T-helper 22 cell (primary cell): ENCODE measurements around the gene MOB3A.
"Not testable (repeated sequence)": the region's sequence is repeated elsewhere in the genome, so short reads cannot be mapped to it uniquely, and the experiment has no call there.

Experiments
- DNase-seq: peaks from one replicate; pipeline ENCODE4 v3.0.0-alpha.2; 2020; ENCODE audit warnings: low read depth

Gene MOB3A

DNA sequence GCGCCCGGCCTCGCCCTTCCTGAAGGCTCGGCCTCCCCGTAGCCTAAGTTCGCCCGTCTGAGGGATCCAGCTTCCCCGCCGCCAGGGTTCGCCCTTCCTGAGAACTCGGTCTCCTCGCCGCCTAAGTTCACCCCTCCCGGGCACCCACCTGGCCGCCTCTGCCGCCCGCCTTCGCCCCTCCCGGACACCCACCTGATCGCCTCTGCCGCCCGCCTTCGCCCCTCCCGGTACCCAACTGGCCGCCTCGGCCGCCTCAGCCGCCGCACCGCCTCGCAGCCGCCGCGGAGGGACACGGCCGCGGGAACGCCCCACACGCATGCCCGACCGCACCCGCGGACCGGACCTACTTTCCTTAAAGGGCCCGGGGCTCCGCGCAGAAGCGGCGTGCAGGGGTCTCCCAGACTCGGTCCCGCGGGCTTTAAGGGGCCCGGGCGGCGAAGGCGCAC, at the start of gene MOB3A:
Gene MOB3A, minus strand, starts transcription at position 293 of the 446 bp plus-strand sequence. CDS start 17,766 bp downstream, outside the sequence.
- DNase-seq: no peak

DNA sequence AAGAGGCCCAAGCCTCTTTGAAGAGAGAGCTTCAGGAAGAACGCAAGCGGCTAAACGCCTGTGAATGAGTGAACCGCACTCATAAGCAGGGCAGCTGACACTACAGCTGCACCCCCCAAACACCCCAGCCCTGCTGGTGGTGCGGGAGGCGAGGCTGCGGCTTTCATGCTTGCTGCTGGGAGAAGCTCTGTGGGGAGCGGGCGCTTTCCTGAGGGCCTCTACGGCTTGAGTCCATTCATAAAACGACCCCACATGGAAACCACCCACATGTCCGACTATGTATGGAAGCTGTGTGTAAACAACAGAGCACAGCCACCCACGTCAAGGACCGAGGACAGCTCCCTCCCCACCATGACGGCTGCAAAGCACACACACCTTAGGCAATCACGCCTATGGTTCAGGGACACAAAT, 49.7 kb upstream of the MOB3A start:
- no peak for DNase-seq

DNA sequence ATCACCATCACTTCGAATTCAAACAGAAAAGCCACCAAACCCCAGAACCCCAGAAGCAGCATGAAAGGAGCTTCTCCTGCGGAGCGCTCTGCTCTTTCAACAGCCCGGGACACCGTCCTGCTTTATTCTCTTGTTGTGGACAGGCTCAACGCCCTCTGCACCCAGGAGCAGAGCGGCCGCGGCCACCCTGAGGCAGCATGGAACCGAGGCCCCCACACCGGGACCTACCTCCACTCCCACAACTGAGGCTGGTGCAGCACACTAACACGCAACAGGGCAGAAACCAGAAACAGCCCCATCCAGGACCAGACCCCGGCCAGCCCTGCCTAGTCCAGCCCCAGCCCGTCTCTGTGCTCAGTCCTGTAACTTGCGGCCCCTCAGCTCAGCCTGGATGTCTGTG, 48.1 kb upstream of the MOB3A start:
- DNase-seq: no peak

DNA sequence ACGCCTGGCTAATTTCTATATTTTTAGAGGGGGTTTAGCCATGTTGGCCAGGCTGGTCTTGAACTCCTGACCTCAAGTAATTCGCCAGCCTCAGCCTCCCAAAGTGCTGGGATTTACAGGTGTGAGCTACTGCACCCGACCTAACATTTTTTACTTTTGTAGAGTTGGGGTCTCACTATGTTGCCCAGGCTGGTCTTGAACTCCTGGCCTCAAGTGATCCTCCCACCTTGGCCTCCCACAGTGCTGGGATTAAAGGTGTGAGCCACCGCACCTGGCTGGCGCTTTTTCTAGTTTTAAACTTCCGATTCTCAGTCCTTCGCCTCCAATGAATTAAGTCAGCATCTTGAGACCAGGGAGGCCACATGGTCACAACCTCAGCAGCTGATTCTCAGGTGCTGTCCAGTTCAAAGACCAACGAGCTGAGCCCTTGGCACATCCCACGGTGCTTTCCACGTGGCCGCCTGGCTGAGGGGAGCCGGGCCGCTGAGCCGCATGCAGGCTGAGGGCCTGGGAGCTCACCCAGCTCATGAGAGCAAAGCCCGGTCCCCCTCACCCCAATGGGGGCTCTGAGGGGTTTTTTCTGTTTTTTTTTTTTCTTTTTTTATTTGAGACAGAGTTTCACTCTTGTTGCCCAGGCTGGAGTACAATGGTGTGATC, 46.2 kb upstream of the MOB3A start:
- no peak for DNase-seq

DNA sequence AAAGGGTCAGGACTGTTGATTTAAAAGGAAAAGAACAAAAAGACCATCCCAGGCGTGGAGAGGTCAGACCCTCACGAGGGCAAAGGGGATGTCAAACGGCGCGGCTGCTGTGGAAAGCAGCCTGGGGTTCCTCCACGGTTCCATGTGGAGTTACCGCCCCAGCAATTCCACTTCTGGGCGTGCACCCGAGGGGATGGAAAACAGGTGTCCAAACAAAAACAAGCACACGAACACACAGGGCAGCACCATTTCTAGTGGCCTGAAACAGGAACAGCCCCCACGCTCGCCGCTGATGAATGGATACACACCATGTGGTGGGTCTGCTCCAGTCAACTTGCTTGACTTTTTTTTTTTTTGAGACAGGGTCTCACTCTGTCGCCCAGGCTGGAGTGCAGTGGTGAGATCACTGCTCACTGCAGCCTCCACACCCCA, 44.0 kb upstream of the MOB3A start:
- no peak for DNase-seq

DNA sequence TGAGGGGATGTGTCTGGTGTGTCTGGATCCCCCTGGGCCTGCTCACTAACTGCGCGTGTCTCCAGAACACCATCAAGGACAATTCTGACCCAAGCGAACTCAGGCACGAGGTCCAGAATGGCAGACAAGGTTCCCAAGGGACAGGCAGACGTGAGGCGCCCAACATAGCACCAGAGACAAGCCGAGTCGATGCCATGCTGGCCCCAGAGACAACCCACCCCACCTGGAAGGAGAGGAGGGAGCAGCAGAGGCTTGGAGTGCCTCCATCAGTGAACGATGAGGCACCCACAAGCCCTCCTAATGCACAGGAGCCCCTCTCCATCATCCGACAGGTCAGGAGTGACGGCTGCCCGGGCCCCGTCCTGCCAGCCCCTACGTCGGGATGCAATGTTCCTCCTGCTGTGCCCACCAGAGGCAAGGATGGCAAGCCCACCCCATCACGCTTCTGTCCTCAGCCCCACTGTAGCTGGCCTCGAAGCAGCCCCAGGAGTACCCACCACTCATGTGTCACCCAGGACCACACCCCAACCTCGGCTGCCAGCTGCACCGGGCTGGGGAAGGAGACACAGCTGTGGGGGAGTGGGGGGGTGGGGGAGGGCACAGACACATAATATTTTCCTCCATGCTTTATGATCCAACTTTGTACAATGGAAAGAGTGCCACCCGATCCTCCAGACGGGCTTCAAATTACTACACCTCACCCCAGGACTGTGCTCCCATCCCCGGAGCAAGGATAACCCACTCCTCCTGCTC, 43.4 kb upstream of the MOB3A start:
- no peak for DNase-seq

DNA sequence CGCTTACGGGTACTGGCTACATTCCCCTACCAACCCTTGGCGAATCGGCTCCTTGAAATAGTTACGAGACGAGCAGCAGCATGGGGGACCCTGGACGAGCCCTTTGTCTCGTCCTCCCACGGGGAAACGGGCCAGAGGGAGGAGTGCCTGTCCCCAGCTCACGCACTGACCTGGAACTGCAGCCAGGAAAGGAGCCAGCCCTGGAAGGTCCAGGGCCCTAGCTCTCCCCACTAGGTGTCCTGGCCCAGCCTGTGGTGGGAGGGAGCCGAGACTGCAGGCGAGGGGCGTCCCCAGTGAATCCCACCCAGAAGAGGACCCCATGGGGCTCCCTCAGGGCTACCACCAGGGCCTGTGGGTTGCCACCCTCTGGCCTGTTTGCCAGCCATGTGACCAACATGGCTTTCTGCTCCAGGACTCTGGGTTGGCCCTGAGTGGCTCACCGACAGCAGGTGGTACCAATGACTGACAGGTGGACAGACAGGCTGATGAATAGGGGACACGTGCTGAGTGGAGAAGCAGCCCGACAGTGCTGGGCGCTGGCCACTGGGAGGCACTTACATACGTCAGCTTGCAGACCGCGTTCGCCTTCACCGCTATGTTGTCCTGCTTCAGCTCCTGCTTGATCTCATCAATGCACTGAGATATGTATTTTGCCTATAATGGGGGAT, 42.1 kb upstream of the MOB3A start:
- DNase-seq: no peak

DNA sequence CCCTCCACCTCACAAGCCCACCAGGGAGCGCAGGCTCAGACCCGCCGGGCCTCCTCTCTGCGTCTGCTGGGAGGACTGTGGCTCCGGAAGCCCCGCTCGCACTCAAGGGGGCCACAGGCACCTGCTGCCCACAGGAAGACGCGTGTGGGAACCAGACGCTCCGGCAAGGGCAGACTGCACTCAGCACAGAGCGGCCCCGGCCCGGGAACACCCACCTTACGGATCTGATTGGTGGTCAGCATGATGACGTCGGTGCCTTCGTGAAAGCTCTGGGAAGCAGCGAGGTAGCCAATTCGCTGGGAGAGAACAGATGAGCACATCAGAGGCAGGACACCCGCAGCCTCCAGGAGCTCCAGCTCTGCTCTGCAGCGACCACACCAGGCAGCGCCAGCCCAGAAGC, 40.7 kb upstream of the MOB3A start:
- DNase-seq: no peak

DNA sequence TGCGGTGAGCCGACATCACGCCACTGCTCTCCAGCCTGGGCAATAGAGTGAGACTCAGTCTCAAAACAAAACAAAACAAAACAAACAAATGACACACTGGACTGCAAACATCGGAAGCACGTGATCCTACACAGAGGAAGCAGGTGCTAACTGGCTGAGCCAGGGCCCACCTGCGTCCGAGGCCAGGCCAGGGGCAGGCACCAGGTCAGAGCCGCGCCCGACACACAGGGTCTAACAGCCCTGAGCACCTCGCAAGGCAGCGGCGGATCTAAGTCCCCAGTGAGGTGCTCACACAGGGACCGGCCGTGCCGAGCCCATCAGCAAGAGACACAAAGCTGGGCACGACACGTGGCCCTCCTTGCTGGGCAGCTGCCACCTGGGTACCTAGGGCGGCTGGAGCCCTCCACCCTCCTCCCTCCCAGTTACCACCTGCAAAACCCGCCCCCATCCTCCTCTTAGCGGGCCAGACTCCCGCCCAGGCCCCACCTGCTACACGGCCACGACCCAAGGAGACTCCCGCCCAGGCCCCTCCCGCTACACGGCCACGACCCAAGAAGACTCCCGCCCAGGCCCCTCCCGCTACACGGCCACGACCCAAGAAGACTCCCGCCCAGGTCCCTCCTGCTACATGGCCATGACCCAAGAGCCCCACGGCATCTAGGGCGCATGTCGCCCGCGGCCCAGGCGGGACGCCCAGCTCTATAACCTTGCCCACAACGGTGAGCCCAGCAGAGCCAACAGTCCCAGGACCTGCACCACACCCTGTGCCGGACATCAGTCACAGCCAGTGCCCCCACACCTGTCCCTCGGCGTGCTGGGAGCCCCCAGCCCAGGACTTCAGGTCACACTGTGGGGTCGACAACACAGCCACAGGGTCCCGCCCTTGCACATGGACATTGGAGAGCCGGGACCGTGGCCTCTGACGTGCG, 39.6 kb upstream of the MOB3A start:
- no peak for DNase-seq

DNA sequence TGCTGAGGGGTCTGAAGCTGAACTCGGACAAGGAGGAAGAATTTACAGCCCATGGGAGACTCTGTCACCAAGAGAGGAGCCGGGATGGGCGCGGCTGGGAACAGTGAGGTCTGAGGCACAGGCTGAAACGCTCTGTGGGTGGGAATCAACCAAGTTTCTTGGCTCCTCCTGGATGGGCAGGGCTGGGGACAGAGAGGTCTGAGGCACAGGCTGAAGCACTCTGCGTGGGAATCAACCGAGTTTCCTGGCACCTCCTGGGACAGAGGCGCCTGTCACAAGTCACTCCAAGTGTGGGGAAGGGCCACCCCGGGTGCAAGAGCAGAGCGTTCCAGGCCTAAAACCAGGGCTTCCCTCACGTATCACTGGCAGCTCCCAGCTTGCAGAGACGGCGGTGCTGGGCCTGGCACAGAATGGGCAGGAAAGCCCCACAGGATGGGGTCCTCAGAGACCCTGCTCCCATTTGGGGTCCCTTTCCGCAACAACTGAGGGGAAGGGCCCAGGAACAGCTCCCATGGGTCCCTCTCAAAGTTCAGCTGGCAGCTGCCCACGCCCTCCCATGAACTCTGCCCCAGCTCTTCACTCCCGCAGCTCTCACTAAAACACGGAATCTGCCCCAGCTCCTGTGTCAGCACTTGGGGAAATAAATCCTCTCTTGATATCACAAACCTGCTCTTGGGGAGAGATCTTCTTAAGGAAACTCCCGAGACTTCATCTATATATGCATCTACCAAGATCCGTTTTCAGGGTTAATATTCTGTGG, 36.8 kb upstream of the MOB3A start:
- no peak for DNase-seq

DNA sequence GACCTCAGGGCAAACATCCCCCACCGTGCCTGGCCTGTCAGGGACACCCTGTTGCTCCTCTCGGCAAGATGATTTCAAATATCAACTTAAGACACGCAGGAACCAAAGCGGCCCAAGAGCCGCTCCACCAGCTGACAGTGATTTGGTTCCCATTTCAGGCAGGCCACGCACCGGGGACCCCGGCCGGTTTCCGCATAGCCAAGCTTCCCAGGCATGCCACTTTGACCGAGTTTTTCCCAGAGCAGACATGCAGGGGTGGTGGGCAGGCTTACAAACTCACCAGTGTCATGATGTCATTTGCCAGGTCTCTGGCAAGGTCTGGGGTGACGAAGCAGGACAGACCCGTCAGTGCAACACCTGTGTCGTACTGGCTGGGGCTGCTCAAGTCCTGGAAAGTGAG, 36.1 kb upstream of the MOB3A start:
- no peak for DNase-seq

DNA sequence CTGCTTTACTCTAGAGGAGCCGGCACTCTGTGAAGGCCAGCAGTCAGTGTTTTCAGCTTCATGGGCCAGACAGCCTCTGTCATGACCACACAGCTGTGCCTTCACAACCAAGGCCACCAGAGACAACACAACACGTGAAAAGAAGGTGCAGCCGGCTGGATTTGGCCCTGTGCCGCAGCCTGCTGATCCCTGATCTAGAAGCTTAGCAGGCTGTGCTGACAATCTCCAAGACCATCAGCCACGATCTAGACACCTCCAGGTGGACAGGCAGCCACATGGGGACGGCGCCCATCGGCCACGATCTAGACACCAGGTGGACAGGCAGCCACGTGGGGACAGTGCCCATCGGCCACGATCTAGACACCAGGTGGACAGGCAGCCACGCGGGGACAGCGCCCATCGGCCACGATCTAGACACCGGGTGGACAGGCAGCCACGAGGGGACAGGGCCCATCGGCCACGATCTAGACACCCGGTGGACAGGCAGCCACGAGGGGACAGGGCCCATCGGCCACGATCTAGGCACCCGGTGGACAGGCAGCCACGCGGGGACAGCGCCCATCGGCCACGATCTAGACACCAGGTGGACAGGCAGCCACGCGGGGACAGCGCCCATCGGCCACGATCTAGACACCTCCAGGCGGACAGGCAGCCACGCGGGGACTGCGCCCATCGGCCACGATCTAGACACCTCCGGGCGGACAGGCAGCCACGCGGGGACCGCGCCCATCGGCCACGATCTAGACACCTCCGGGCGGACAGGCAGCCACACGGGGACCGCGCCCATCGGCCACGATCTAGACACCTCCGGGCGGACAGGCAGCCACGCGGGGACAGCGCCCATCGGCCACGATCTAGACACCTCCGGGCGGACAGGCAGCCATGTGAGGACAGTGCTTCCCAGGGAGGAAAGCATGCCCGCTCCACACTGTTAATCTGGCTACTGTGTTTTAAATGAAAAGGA, 35.2 kb upstream of the MOB3A start:
- not testable (repeated sequence) for DNase-seq

DNA sequence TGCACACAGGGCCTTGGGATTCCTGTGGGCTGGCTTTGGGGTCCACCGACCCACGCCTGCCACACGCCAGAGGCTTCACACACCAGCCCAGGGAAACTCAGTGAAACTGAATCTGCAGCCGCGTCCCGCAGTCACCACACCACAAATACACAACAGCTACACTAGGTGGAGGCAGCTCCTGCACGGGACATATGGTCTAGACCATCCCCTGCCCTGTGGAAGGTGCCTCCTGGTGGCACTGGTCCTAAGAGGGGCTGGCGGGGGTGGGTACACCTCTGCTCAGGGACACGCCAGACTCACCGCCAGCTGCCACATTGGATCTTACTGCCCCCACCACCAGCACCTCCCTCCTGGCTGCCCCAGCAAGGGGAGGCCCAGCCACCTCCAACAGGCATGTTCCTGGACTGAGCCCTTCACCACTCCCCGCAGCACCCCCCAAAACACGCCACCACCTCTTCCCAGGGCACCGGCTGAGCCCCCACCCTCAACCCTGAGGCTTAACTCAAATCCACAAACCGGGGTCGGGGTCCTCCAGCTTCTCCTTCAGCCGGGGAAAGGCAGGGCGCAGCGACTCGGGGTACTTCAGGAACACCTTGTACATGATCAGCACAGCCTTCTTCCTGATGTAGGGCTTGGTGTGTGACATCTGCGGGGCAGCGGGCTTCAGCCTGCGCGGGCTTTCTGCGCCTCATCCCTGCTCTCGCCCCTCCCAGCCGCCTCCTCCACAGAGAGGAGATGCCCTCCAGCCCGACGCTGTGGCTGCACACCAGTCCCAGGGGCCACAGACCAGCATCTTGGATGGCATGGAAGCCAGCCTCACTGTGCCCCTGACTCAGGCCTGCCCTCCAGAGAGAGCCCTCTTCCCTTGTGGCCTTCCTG, 34.0 kb upstream of the MOB3A start:
- DNase-seq: no peak

DNA sequence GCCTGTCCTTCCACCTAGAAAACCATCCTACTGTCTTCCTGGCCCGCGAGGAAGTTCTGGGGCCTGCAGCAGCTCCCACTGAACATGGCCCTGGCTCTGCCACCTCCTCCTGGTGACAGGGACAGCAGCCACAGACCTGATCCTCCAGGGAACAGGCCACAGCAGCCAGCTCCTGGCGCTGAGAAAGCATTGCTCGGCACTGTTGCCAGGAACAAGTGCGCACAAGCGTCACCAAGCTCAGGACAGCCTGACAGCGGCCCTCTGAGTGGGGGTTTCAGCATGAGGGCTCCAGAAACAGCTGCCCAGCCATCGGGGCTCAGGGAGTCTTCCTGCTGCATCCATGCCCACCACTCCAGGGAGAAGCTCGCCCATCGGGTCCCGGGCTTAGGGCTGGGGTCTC, 33.4 kb upstream of the MOB3A start:
- DNase-seq: no peak

DNA sequence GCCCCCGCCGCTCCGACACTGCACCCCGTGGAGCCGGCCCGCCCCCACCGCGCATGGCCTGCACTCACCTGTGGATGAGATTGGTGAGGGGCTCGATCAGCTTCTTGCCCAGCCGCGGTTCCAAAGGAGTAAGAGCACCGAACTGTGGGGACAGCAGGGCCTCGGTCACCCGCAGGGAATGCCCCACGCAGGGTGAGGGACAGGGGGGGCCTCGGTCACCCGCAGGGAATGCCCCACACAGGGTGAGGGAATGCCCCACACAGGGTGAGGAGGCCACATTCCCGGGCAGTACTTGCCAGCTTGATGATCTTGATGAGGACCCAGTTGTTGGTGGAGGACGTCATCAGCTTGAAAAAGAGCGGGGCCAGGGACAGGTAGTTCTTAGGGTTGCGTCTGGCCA, 32.9 kb upstream of the MOB3A start:
- DNase-seq: no peak

DNA sequence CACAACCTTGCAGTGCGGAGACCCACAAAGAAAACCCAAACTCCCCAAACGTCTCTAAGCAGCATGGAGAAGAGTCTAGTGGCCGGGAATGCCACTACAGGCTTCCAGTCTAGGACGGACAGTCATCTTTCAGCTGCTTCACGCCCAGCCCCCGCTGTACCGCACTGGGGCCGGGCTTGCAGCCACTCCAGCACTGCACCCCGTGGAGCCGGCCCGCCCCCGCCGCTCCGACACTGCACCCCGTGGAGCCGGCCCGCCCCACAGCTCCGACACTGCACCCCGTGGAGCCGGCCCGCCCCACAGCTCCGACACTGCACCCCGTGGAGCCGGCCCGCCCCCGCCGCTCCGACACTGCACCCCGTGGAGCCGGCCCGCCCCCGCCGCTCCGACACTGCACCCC, 32.1 kb upstream of the MOB3A start:
- not testable (repeated sequence) for DNase-seq

DNA sequence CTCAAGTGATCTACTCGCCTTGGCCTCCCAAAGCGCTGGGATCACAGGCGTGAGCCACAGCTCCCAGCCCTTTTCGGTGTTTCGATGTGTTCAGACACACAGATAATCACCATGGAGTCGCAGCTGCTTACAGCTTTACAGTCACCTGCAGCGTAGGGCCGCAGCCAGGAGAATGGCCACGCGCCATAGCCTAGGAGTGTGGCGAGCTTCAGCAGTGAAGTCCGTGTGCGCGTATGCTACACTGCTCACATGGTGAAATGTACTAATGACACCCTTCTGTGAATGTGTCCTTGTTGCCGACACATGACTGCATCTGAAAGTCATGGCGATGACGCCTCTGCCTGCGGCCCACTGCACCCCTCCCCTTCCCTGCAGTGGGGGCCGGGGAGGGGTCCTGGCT, 31.6 kb upstream of the MOB3A start:
- no peak for DNase-seq

DNA sequence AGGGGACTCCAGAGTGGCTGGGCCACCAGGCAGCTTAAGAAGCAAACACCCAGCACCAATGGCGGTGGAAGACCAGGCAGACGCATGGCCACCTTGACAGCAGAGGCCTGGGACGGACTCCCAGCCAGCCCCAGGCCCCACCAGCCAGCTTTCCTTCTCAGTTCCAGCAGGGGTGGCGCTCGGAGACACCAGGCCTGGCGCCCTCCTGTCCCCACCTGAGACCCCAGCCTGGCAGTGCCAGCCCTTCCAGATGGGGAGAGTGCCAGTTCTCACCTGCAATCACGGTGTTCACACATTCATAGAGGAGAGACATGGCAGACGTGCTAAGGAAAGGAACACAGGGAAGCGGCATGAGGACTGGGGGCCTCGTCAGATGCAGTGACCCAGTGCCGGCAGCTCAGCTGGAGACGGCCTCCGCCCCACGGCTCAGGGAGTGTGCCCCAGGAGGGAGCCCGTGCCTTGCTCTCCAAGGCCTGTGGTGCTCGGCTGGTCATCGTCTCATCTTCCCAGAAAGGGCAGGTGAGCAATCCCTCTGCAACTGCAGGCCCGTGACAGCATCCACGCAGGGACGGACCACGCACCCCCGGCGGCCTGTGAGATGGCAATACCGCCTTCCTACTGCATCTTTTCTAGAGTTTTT, 30.9 kb upstream of the MOB3A start:
- DNase-seq: no peak
